Astrocyte of the cerebellum (primary cell): ENCODE data around the gene BRD2.

Experiments
- DNase-seq: peaks from one replicate; pipeline ENCODE4 v3.0.0-alpha.2; 2011; ENCODE audit warnings: low read depth
- H3K4me3 ChIP-seq: 2 replicates; pipeline ENCODE4 v1.5.1; 2011; ENCODE audit warnings: mild to moderate bottlenecking, low read depth, low read length, moderate library complexity
- CTCF ChIP-seq: IDR thresholded peaks from 2 replicates; pipeline ENCODE4 v1.5.1; 2012; ENCODE audit warnings: low read length, low read depth, moderate library complexity, mild to moderate bottlenecking; ENCODE audit errors: missing control alignments
- in situ Hi-C: cut with HindIII; loops from 2 replicates; pipeline ENCODE4 v1.10.0; 2017; ENCODE audit warnings: low sequenced_read_pairs

Gene BRD2

GRCh38 chr6:33023536-33023935 is 55.1 kb downstream of the BRD2 start:
- in situ Hi-C loops, result no loop called here
- DNase-seq, result no peak
- H3K4me3 ChIP-seq, result no peak overlapping the region
- TF ChIP-seq CTCF, result no peak

DNA sequence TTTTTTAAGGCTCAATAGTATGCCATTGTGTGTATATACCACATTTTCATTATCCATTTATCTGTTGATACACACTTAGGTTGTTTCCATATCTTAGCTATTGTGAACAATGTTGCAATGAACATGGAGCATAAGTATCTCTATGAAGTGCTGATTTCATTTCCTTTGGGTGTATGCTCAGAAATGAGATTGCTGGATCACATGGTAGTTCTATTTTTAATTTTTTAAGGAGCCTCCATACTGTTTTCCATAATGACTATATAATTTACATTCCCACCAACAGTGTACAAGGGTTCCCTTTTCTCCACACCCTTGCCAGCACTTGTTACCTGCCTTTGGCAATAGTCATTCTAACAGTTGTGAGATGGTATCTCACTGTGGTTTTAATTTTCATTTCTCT is 56.1 kb downstream of the BRD2 start:
- no peak for DNase-seq
- in situ Hi-C loops, result no loop called here
- H3K4me3 ChIP-seq, result no peak overlapping the region
- no peak for TF ChIP-seq CTCF

DNA sequence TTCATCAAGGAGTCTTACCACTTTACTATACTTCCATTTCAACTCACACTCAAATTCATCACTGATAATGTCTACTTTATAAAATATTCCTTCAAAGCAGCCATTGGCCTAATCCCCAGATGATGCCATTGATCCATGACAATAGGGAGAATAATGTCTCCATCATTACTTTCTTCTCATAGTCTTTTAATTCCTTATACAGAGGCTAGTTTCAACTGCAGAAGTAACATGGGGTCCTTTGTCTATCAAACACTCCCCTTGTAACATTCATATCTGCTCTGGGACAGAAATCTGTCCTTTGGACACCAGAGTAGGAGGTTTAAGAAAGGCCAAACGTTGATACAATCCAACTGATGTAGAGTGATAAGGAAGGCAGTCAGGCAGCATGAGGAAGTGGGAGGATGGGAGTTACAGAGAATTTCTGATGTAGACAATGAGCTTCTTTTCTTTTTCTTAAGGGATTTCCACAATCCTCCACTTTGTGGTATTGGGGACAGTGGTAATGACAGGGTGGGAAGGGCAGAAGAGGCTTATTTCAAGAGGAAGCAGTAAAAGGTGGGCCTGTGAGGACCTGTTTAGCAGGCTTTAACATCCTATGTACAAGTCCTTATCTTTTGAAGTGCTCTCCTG is 59.9 kb downstream of the BRD2 start:
- H3K4me3 ChIP-seq, result no peak overlapping the region
- in situ Hi-C loops, result no loop called here
- no peak for DNase-seq
- no peak for TF ChIP-seq CTCF

DNA sequence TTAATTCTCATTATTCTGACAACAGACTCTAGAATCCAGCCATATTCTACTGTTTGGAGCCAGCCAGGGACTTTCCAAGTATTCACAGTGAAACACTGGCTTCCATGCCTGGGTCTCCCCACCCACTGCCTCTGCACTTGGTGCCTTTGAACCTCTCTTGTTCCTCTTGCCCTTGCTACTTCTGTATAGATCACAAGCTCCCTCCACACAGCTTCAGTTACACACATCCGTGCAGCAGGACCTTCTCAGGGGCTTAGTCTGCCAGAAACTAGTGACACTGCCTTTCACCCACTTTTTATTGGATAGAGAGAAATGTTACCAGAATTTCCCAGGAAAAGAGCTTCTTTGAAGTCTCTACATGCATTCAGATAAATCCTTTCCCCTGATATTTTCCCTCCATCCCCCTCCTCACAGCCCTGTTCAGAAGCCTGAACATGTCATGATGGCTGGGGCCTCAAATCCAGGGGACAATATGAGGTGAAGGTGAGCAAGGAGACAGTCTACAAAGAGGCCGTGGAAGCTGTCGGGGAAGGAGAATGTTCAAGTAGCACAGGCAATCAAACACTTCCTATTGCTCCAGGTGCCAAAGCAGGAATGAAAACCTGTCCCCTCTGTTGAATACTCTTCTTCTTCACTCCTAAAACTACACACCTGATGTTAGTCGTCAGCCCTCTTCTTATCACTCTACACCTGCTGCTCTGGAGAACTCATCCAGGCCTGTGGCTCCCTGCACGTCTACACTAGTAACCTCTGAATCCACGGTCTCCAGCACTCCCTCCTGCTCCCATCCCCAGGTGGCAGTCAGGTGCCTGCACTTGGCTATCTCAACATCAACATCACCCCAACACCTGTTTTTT is 61.2 kb downstream of the BRD2 start:
- no peak for DNase-seq
- no peak overlapping the region for H3K4me3 ChIP-seq
- no peak for TF ChIP-seq CTCF
- in situ Hi-C loops, result no loop called here

- no peak for DNase-seq
Measured at GRCh38 chr6:33030245-33030644, 61.9 kb downstream of the BRD2 start.

More at GRCh38 chr6:33030245-33030644, 61.9 kb downstream of the BRD2 start:
- in situ Hi-C loops, result no loop called here
- TF ChIP-seq CTCF, result no peak
- H3K4me3 ChIP-seq, result no peak overlapping the region
